ENCODE measurements around the gene APPL1.

The APPL1 gene

GRCh38 chr3:57261929-57262328, 34.4 kb downstream of the APPL1 start:
- H3K4me3 ChIP-seq (ENCODE audit: low read depth in 1 of 5, low read length in 5 of 5), result no peak overlapping the region
- H3K9ac ChIP-seq (ENCODE audit: low read length in 5 of 5), result no peak overlapping the region
- no peaks in the 10 kb centered on the region for H3K4me1 ChIP-seq (ENCODE audit: control insufficient read depth in 5 of 5, insufficient read depth in 5 of 5, low read length in 5 of 5)
- H3K36me3 ChIP-seq (ENCODE audit: control insufficient read depth in 5 of 5, insufficient read depth in 5 of 5, low read length in 5 of 5), result peaks cover 45 to 70% (median 63%) of the 10 kb centered on the region in 5 donors
- H3K27me3 ChIP-seq (ENCODE audit: control insufficient read depth in 5 of 5, insufficient read depth in 4 of 5, low read length in 5 of 5), result no peaks in the 10 kb centered on the region
- no peaks in the 10 kb centered on the region for H3K9me3 ChIP-seq (ENCODE audit: control insufficient read depth in 5 of 5, low read length in 5 of 5)
- no peak overlapping the region for H3K27ac ChIP-seq (ENCODE audit: low read depth, low read length)

GRCh38 chr3:57268416-57268815, 40.9 kb downstream of the APPL1 start:
- no peak overlapping the region for H3K4me3 ChIP-seq (ENCODE audit: low read depth in 1 of 5, low read length in 5 of 5)
- no peaks in the 10 kb centered on the region for H3K9me3 ChIP-seq (ENCODE audit: control insufficient read depth in 5 of 5, low read length in 5 of 5)
- no peak overlapping the region for H3K27ac ChIP-seq (ENCODE audit: low read depth, low read length)
- H3K27me3 ChIP-seq (ENCODE audit: control insufficient read depth in 5 of 5, insufficient read depth in 4 of 5, low read length in 5 of 5), result no peaks in the 10 kb centered on the region
- peaks cover 40 to 69% (median 52%) of the 10 kb centered on the region in 5 donors for H3K36me3 ChIP-seq (ENCODE audit: control insufficient read depth in 5 of 5, insufficient read depth in 5 of 5, low read length in 5 of 5)
- no peaks in the 10 kb centered on the region for H3K4me1 ChIP-seq (ENCODE audit: control insufficient read depth in 5 of 5, insufficient read depth in 5 of 5, low read length in 5 of 5)
- no peak overlapping the region for H3K9ac ChIP-seq (ENCODE audit: low read length in 5 of 5)

- Histone ChIP-seq H3K27ac (ENCODE audit: low read depth, low read length) (no peak overlapping the region), H3K9ac (ENCODE audit: low read length in 5 of 5) (no peak overlapping the region), H3K36me3 (ENCODE audit: control insufficient read depth in 5 of 5, insufficient read depth in 5 of 5, low read length in 5 of 5) (peaks cover 20 to 35% (median 25%) of the 10 kb centered on the region in 5 donors), H3K27me3 (ENCODE audit: control insufficient read depth in 5 of 5, insufficient read depth in 4 of 5, low read length in 5 of 5) (no peaks in the 10 kb centered on the region), H3K4me1 (ENCODE audit: control insufficient read depth in 5 of 5, insufficient read depth in 5 of 5, low read length in 5 of 5) (no peaks in the 10 kb centered on the region), H3K9me3 (ENCODE audit: control insufficient read depth in 5 of 5, low read length in 5 of 5) (no peaks in the 10 kb centered on the region), H3K4me3 (ENCODE audit: low read depth in 1 of 5, low read length in 5 of 5) (no peak overlapping the region)
These were observed 47.3 kb downstream of the APPL1 start for GRCh38 chr3:57274845-57275244.

- Histone ChIP-seq H3K36me3 (ENCODE audit: control insufficient read depth in 5 of 5, insufficient read depth in 5 of 5, low read length in 5 of 5) (peaks cover 16 to 31% (median 20%) of the 10 kb centered on the region in 5 donors), H3K27me3 (ENCODE audit: control insufficient read depth in 5 of 5, insufficient read depth in 4 of 5, low read length in 5 of 5) (no peaks in the 10 kb centered on the region), H3K4me3 (ENCODE audit: low read depth in 1 of 5, low read length in 5 of 5) (no peak overlapping the region), H3K9me3 (ENCODE audit: control insufficient read depth in 5 of 5, low read length in 5 of 5) (no peaks in the 10 kb centered on the region), H3K4me1 (ENCODE audit: control insufficient read depth in 5 of 5, insufficient read depth in 5 of 5, low read length in 5 of 5) (no peaks in the 10 kb centered on the region), H3K27ac (ENCODE audit: low read depth, low read length) (no peak overlapping the region), H3K9ac (ENCODE audit: low read length in 5 of 5) (no peak overlapping the region)
These were observed 47.9 kb downstream of the APPL1 start for GRCh38 chr3:57275393-57275792.

- no peak overlapping the region for H3K9ac ChIP-seq (ENCODE audit: low read length in 5 of 5)
- no peaks in the 10 kb centered on the region for H3K27me3 ChIP-seq (ENCODE audit: control insufficient read depth in 5 of 5, insufficient read depth in 4 of 5, low read length in 5 of 5)
- peaks cover 0 to 15% (median 9%) of the 10 kb centered on the region in 5 donors for H3K36me3 ChIP-seq (ENCODE audit: control insufficient read depth in 5 of 5, insufficient read depth in 5 of 5, low read length in 5 of 5)
- no peak overlapping the region for H3K4me3 ChIP-seq (ENCODE audit: low read depth in 1 of 5, low read length in 5 of 5)
- no peaks in the 10 kb centered on the region for H3K4me1 ChIP-seq (ENCODE audit: control insufficient read depth in 5 of 5, insufficient read depth in 5 of 5, low read length in 5 of 5)
- no peak overlapping the region for H3K27ac ChIP-seq (ENCODE audit: low read depth, low read length)
- no peaks in the 10 kb centered on the region for H3K9me3 ChIP-seq (ENCODE audit: control insufficient read depth in 5 of 5, low read length in 5 of 5)
These were observed 50.7 kb downstream of the APPL1 start for GRCh38 chr3:57278237-57278636.

- no peak overlapping the region for H3K27ac ChIP-seq (ENCODE audit: low read depth, low read length)
- H3K36me3 ChIP-seq (ENCODE audit: control insufficient read depth in 5 of 5, insufficient read depth in 5 of 5, low read length in 5 of 5), result peaks cover 0 to 7% (median 3%) of the 10 kb centered on the region in 5 donors
These were observed 52.2 kb downstream of the APPL1 start for GRCh38 chr3:57279685-57280084.

GRCh38 chr3:57281715-57282114, 54.2 kb downstream of the APPL1 start:
- H3K27ac ChIP-seq (ENCODE audit: low read depth, low read length), result no peak overlapping the region
- H3K27me3 ChIP-seq (ENCODE audit: control insufficient read depth in 5 of 5, insufficient read depth in 4 of 5, low read length in 5 of 5), result no peaks in the 10 kb centered on the region
- peaks cover 0 to under 1% (median 0%) of the 10 kb centered on the region in 5 donors for H3K36me3 ChIP-seq (ENCODE audit: control insufficient read depth in 5 of 5, insufficient read depth in 5 of 5, low read length in 5 of 5)
- H3K9ac ChIP-seq (ENCODE audit: low read length in 5 of 5), result no peak overlapping the region
- H3K9me3 ChIP-seq (ENCODE audit: control insufficient read depth in 5 of 5, low read length in 5 of 5), result no peaks in the 10 kb centered on the region
- H3K4me1 ChIP-seq (ENCODE audit: control insufficient read depth in 5 of 5, insufficient read depth in 5 of 5, low read length in 5 of 5), result no peaks in the 10 kb centered on the region
- no peak overlapping the region for H3K4me3 ChIP-seq (ENCODE audit: low read depth in 1 of 5, low read length in 5 of 5)

More at GRCh38 chr3:57279685-57280084, 52.2 kb downstream of the APPL1 start:
- Histone ChIP-seq H3K4me1 (ENCODE audit: control insufficient read depth in 5 of 5, insufficient read depth in 5 of 5, low read length in 5 of 5) (no peaks in the 10 kb centered on the region), H3K4me3 (ENCODE audit: low read depth in 1 of 5, low read length in 5 of 5) (no peak overlapping the region), H3K27me3 (ENCODE audit: control insufficient read depth in 5 of 5, insufficient read depth in 4 of 5, low read length in 5 of 5) (no peaks in the 10 kb centered on the region), H3K9me3 (ENCODE audit: control insufficient read depth in 5 of 5, low read length in 5 of 5) (no peaks in the 10 kb centered on the region), H3K9ac (ENCODE audit: low read length in 5 of 5) (no peak overlapping the region)

- H3K27ac ChIP-seq (ENCODE audit: low read depth, low read length), result no peak overlapping the region
- no peaks in the 10 kb centered on the region for H3K36me3 ChIP-seq (ENCODE audit: control insufficient read depth in 5 of 5, insufficient read depth in 5 of 5, low read length in 5 of 5)
- no peaks in the 10 kb centered on the region for H3K4me1 ChIP-seq (ENCODE audit: control insufficient read depth in 5 of 5, insufficient read depth in 5 of 5, low read length in 5 of 5)
- no peaks in the 10 kb centered on the region for H3K27me3 ChIP-seq (ENCODE audit: control insufficient read depth in 5 of 5, insufficient read depth in 4 of 5, low read length in 5 of 5)
- no peaks in the 10 kb centered on the region for H3K9me3 ChIP-seq (ENCODE audit: control insufficient read depth in 5 of 5, low read length in 5 of 5)
- H3K9ac ChIP-seq (ENCODE audit: low read length in 5 of 5), result no peak overlapping the region
- no peak overlapping the region for H3K4me3 ChIP-seq (ENCODE audit: low read depth in 1 of 5, low read length in 5 of 5)
These were observed 55.8 kb downstream of the APPL1 start for GRCh38 chr3:57283334-57283733.

GRCh38 chr3:57287205-57287604, 59.7 kb downstream of the APPL1 start:
- Histone ChIP-seq H3K9ac (ENCODE audit: low read length in 5 of 5) (no peak overlapping the region), H3K27me3 (ENCODE audit: control insufficient read depth in 5 of 5, insufficient read depth in 4 of 5, low read length in 5 of 5) (no peaks in the 10 kb centered on the region), H3K4me3 (ENCODE audit: low read depth in 1 of 5, low read length in 5 of 5) (no peak overlapping the region), H3K9me3 (ENCODE audit: control insufficient read depth in 5 of 5, low read length in 5 of 5) (no peaks in the 10 kb centered on the region), H3K4me1 (ENCODE audit: control insufficient read depth in 5 of 5, insufficient read depth in 5 of 5, low read length in 5 of 5) (no peaks in the 10 kb centered on the region), H3K27ac (ENCODE audit: low read depth, low read length) (no peak overlapping the region), H3K36me3 (ENCODE audit: control insufficient read depth in 5 of 5, insufficient read depth in 5 of 5, low read length in 5 of 5) (no peaks in the 10 kb centered on the region)

GRCh38 chr3:57288403-57288802, 60.9 kb downstream of the APPL1 start:
- H3K9ac ChIP-seq (ENCODE audit: low read length in 5 of 5), result no peak overlapping the region
- no peaks in the 10 kb centered on the region for H3K9me3 ChIP-seq (ENCODE audit: control insufficient read depth in 5 of 5, low read length in 5 of 5)
- H3K4me1 ChIP-seq (ENCODE audit: control insufficient read depth in 5 of 5, insufficient read depth in 5 of 5, low read length in 5 of 5), result no peaks in the 10 kb centered on the region
- H3K27ac ChIP-seq (ENCODE audit: low read depth, low read length), result no peak overlapping the region
- no peak overlapping the region for H3K4me3 ChIP-seq (ENCODE audit: low read depth in 1 of 5, low read length in 5 of 5)
- no peaks in the 10 kb centered on the region for H3K27me3 ChIP-seq (ENCODE audit: control insufficient read depth in 5 of 5, insufficient read depth in 4 of 5, low read length in 5 of 5)
- no peaks in the 10 kb centered on the region for H3K36me3 ChIP-seq (ENCODE audit: control insufficient read depth in 5 of 5, insufficient read depth in 5 of 5, low read length in 5 of 5)

Data from subcutaneous abdominal adipose tissue (tissue), 5 donors.